DND-41 (cell line): ENCODE data around the gene BMP7.

ENCODE experiments used
- EZH2 ChIP-seq: IDR thresholded peaks from 3 replicates; pipeline ENCODE4 v1.6.1; 2012; ENCODE audit warnings: borderline replicate concordance, low read depth, mild to moderate bottlenecking, moderate library complexity, low read length, inconsistent platforms; ENCODE audit not compliant: severe bottlenecking
- TF ChIP-seq, protein P1 (sequence below): IDR thresholded peaks from 2 replicates; pipeline ENCODE4 v1.5.1; 2012; ENCODE audit warnings: borderline replicate concordance, low read length, moderate library complexity, mild to moderate bottlenecking; ENCODE audit not compliant: poor library complexity, severe bottlenecking; ENCODE audit errors: extremely low read depth

DNA sequence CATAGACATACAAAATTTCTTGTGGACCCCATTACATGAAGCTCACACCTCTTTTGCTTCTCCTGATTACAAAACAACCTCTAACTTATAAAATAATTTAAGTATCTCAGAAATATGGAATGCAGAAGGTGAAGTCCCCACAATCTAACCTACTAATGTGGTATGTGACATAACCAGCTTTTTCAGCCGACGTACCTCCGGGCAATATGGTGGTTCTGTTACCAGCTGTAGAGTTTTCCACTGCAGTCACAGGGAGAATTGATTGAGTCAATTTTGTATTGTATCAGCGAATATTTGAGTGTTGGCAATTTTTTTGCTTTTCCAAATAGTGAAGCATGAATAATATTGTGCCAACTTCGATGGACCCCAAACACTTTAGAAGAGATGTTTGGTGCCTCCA, 47.5 kb upstream of the BMP7 start:
- TF ChIP-seq, protein P1, sequence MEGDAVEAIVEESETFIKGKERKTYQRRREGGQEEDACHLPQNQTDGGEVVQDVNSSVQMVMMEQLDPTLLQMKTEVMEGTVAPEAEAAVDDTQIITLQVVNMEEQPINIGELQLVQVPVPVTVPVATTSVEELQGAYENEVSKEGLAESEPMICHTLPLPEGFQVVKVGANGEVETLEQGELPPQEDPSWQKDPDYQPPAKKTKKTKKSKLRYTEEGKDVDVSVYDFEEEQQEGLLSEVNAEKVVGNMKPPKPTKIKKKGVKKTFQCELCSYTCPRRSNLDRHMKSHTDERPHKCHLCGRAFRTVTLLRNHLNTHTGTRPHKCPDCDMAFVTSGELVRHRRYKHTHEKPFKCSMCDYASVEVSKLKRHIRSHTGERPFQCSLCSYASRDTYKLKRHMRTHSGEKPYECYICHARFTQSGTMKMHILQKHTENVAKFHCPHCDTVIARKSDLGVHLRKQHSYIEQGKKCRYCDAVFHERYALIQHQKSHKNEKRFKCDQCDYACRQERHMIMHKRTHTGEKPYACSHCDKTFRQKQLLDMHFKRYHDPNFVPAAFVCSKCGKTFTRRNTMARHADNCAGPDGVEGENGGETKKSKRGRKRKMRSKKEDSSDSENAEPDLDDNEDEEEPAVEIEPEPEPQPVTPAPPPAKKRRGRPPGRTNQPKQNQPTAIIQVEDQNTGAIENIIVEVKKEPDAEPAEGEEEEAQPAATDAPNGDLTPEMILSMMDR, result no peak
- no peak for TF ChIP-seq EZH2
